Hematopoietic multipotent progenitor cell treated with erythropoietin and hydrocortisone succinate and interleukin-3 and kit ligand, for 17 days (in vitro differentiated cells): ENCODE results near the gene PLIN1.

Source experiments
- DNase-seq: peaks from one replicate; pipeline ENCODE4 v3.0.0-alpha.2; 2015; ENCODE audit warnings: low spot score

The PLIN1 gene

GRCh38 chr15:89654301-89654761 is 24.8 kb downstream of the PLIN1 start:
- no peak for DNase-seq

GRCh38 chr15:89653578-89653977 is 25.6 kb downstream of the PLIN1 start:
- DNase-seq = no peak

- DNase-seq = no peak
Observed at GRCh38 chr15:89652666-89653065, 26.5 kb downstream of the PLIN1 start.

- DNase-seq = no peak
Observed at GRCh38 chr15:89652131-89652530, 27.0 kb downstream of the PLIN1 start.

- DNase-seq = no peak
Observed at GRCh38 chr15:89649716-89650115, 29.5 kb downstream of the PLIN1 start.

GRCh38 chr15:89649013-89649625 is 30.0 kb downstream of the PLIN1 start:
- no peak for DNase-seq

- DNase-seq = no peak
Observed at GRCh38 chr15:89648106-89649012, 30.8 kb downstream of the PLIN1 start.

- peak; percentile 45 for DNase-seq
Observed at GRCh38 chr15:89647191-89647851, 31.8 kb downstream of the PLIN1 start.

- no peak for DNase-seq
Observed at GRCh38 chr15:89646416-89647141, 32.6 kb downstream of the PLIN1 start.

GRCh38 chr15:89645680-89646079 is 33.5 kb downstream of the PLIN1 start:
- DNase-seq = no peak

GRCh38 chr15:89642106-89642505 is 37.1 kb downstream of the PLIN1 start:
- no peak for DNase-seq

GRCh38 chr15:89641053-89641452 is 38.1 kb downstream of the PLIN1 start:
- no peak for DNase-seq

GRCh38 chr15:89640245-89640644 is 38.9 kb downstream of the PLIN1 start:
- DNase-seq = no peak

- no peak for DNase-seq
Observed at GRCh38 chr15:89633585-89633984, 45.6 kb downstream of the PLIN1 start.

GRCh38 chr15:89632563-89633430 is 46.4 kb downstream of the PLIN1 start:
- DNase-seq = no peak

- DNase-seq = no peak
Observed at GRCh38 chr15:89631902-89632264, 47.3 kb downstream of the PLIN1 start.

GRCh38 chr15:89630974-89631901 is 47.9 kb downstream of the PLIN1 start:
- no peak for DNase-seq

- no peak for DNase-seq
Observed at GRCh38 chr15:89630260-89630659, 48.9 kb downstream of the PLIN1 start.

- DNase-seq = no peak
Observed at GRCh38 chr15:89629829-89630228, 49.3 kb downstream of the PLIN1 start.
